HTR-8/SVneo (cell line): ENCODE results near the gene KLHL11.

ENCODE experiments used
- DNase-seq: peaks from one replicate; pipeline ENCODE4 v3.0.0; 2011; ENCODE audit warnings: low spot score, mixed read lengths; ENCODE audit not compliant: insufficient read length
- FAIRE-seq: peaks from 2 replicates; lab custom pipeline; 2011; peaks lifted over from hg19 to GRCh38; lab: Jason Lieb, UNC

Gene KLHL11

GRCh38 chr17:41813152-41813680 is 52.0 kb downstream of the KLHL11 start:
- DNase-seq (no peak), FAIRE-seq (no peak)

- peak; percentile 94 for DNase-seq
- FAIRE-seq, result peak; percentile 89
These were observed 52.7 kb downstream of the KLHL11 start, which contains the start of gene FKBP10 for GRCh38 chr17:41812381-41813151. Gene FKBP10, plus strand, starts transcription at chr17:41813004. Its CDS starts 31 bp downstream, at chr17:41813035.

GRCh38 chr17:41811549-41812380 is 53.5 kb downstream of the KLHL11 start, which contains the start of gene P3H4:
Gene P3H4, minus strand, starts transcription at chr17:41811949. Its CDS starts 34 bp downstream, at chr17:41811915.
- peak; percentile 88 for DNase-seq
- peak; percentile 87 for FAIRE-seq

GRCh38 chr17:41810659-41811548 is 54.3 kb downstream of the KLHL11 start:
- FAIRE-seq (peak; percentile 20), DNase-seq (no peak)

GRCh38 chr17:41806685-41807445 is 58.4 kb downstream of the KLHL11 start:
- no peak for FAIRE-seq
- no peak for DNase-seq
